Measurements from ENCODE around the gene DDX10. TPM values are rescaled to one million over a fixed set of nuclear protein-coding genes. Genes with fewer than 3 reads are reported as not detected.

DDX10 gene
- total and polyA plus RNA-seq, 4 donors, result 8.0 to 11.8 (median 9.0) TPM

DNA sequence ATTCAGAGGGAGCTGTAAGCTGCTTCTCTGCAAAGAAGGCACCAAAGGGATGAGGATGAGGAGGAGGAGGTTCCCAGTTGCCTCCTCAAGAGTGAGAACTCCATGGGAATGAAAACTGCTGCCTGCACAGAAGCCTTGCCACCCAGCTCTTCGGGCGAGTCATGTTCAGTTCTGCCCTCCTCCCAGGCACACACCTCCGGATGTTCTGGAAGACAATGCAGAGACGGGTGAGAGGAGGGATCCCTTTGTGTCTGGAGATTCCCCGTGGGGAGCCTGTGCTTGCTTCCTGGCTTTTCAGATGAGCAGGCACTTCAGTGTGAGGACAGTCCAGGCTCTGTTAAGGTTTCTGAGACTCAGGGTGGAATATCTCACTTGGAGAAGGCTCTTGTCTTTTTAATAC lies 295.6 kb downstream of the DDX10 start:
- TF ChIP-seq TAF1 (conservative IDR thresholded peaks at IDR 0.05) (no peak), JUND (IDR thresholded peaks at IDR 0.05) (no peak)

DNA sequence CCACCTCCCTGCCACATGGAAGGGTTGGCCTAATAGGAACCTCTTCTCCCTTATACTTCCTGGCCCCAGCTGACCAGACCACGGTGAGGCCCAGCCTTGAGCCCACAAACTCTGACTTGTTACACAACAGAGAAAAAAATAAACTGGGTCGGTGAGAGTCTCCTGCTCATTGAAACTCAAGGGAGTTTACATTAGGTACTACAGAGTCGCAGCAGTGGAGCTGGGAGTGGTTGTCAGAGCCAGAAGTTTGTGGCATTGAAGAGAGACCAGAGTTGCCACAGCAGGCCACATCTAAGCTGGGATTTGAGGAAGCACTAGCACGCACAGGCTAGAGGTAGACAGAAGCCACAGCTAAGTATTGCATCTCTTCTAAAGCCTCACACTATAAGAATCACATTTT lies 296.2 kb downstream of the DDX10 start:
- no peaks in the 10 kb centered on the region for H3K27me3 ChIP-seq (ENCODE audit: control insufficient read depth in 4 of 4, insufficient read depth in 4 of 4, low read length in 3 of 4)
- no peak overlapping the region for H3K9ac ChIP-seq (ENCODE audit: low read depth in 1 of 2, low read length in 2 of 2)
- H3K9me3 ChIP-seq (ENCODE audit: control insufficient read depth in 4 of 4, low read length in 3 of 4), result no peaks in the 10 kb centered on the region
- no peaks in the 10 kb centered on the region for H3K4me1 ChIP-seq (ENCODE audit: control insufficient read depth in 4 of 4, insufficient read depth in 4 of 4, low read length in 3 of 4)
- no peak for TF ChIP-seq HNF4G (IDR thresholded peaks at IDR 0.05)
- no peak for TF ChIP-seq EGR1 (IDR thresholded peaks at IDR 0.05; ENCODE audit: low read depth in 2 of 2)
- no peak for TF ChIP-seq HNF4A (conservative IDR thresholded peaks at IDR 0.05)
- TF ChIP-seq RAD21 (IDR thresholded peaks at IDR 0.05), result no peak
- TF ChIP-seq FOXA1 (IDR thresholded peaks at IDR 0.05), result no peak
- no peak for TF ChIP-seq MAX (IDR thresholded peaks at IDR 0.05)
- TF ChIP-seq SP1 (IDR thresholded peaks at IDR 0.05), result no peak
- TF ChIP-seq, protein P1, sequence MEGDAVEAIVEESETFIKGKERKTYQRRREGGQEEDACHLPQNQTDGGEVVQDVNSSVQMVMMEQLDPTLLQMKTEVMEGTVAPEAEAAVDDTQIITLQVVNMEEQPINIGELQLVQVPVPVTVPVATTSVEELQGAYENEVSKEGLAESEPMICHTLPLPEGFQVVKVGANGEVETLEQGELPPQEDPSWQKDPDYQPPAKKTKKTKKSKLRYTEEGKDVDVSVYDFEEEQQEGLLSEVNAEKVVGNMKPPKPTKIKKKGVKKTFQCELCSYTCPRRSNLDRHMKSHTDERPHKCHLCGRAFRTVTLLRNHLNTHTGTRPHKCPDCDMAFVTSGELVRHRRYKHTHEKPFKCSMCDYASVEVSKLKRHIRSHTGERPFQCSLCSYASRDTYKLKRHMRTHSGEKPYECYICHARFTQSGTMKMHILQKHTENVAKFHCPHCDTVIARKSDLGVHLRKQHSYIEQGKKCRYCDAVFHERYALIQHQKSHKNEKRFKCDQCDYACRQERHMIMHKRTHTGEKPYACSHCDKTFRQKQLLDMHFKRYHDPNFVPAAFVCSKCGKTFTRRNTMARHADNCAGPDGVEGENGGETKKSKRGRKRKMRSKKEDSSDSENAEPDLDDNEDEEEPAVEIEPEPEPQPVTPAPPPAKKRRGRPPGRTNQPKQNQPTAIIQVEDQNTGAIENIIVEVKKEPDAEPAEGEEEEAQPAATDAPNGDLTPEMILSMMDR (IDR thresholded peaks at IDR 0.05; ENCODE audit: low read depth, low read length, missing input control), result no peak
- no peak for TF ChIP-seq NR2F2 (IDR thresholded peaks at IDR 0.05)
- no peak for TF ChIP-seq FOXA2 (IDR thresholded peaks at IDR 0.05)
- TF ChIP-seq ZBTB33 (IDR thresholded peaks at IDR 0.05), result no peak
- no peak for TF ChIP-seq ATF3 (IDR thresholded peaks at IDR 0.05)
- TF ChIP-seq TAF1 (conservative IDR thresholded peaks at IDR 0.05), result no peak
- TF ChIP-seq JUND (IDR thresholded peaks at IDR 0.05), result no peak
- no peak for TF ChIP-seq GABPA (IDR thresholded peaks at IDR 0.05 in 1 of 2, conservative IDR thresholded peaks at IDR 0.05 in 1 of 2)
- no peak for TF ChIP-seq REST (IDR thresholded peaks at IDR 0.05)
- TF ChIP-seq YY1 (IDR thresholded peaks at IDR 0.05), result no peak
- TF ChIP-seq RXRA (IDR thresholded peaks at IDR 0.05), result no peak
- no peak overlapping the region for H3K27ac ChIP-seq (ENCODE audit: low read depth in 1 of 2, low read length in 2 of 2)
- no peak overlapping the region for H3K4me3 ChIP-seq (ENCODE audit: low read depth in 1 of 3, low read length in 3 of 3)
- 49% methylated on average over 4 of the region's 4 CpGs for WGBS
- no peak for DNase-seq (ENCODE audit: low spot score)
- H3K36me3 ChIP-seq (ENCODE audit: control insufficient read depth in 4 of 4, insufficient read depth in 3 of 4, low read depth in 1 of 4, low read length in 3 of 4), result no peaks in the 10 kb centered on the region

More for the DNA sequence above, 295.6 kb downstream of the DDX10 start:
- H3K27ac ChIP-seq (ENCODE audit: low read depth in 1 of 2, low read length in 2 of 2), result no peak overlapping the region
- H3K36me3 ChIP-seq (ENCODE audit: control insufficient read depth in 4 of 4, insufficient read depth in 3 of 4, low read depth in 1 of 4, low read length in 3 of 4), result no peaks in the 10 kb centered on the region
- DNase-seq (ENCODE audit: low spot score), result no peak
- no peaks in the 10 kb centered on the region for H3K27me3 ChIP-seq (ENCODE audit: control insufficient read depth in 4 of 4, insufficient read depth in 4 of 4, low read length in 3 of 4)
- 60% methylated on average over 5 of the region's 5 CpGs for WGBS
- H3K9ac ChIP-seq (ENCODE audit: low read depth in 1 of 2, low read length in 2 of 2), result no peak overlapping the region
- H3K4me1 ChIP-seq (ENCODE audit: control insufficient read depth in 4 of 4, insufficient read depth in 4 of 4, low read length in 3 of 4), result no peaks in the 10 kb centered on the region
- no peak overlapping the region for H3K4me3 ChIP-seq (ENCODE audit: low read depth in 1 of 3, low read length in 3 of 3)
- no peaks in the 10 kb centered on the region for H3K9me3 ChIP-seq (ENCODE audit: control insufficient read depth in 4 of 4, low read length in 3 of 4)
